Esophagus squamous epithelium (tissue), 4 donors: ENCODE results near the gene CD55.

Experiments
- POLR2A ChIP-seq, 4 donors: fragments of 450-650 bp; IDR thresholded peaks; one replicate each; pipeline ENCODE4 v1.6.1; 2017; ENCODE audit warnings: antibody characterized with exemption in 4 of 4, mild to moderate bottlenecking in 4 of 4, moderate library complexity in 3 of 4
- TF ChIP-seq, protein P1 (sequence below), 6 experiments: fragments of 450-650 bp in 4 of 6; fragments of 200-600 bp in 2 of 6; sonication (generic) in 2 of 6; IDR thresholded peaks; one replicate each; pipeline ENCODE4 v1.5.1; 2016 to 2019; ENCODE audit warnings: antibody characterized with exemption in 6 of 6, mild to moderate bottlenecking in 4 of 6, moderate library complexity in 4 of 6

DNA sequence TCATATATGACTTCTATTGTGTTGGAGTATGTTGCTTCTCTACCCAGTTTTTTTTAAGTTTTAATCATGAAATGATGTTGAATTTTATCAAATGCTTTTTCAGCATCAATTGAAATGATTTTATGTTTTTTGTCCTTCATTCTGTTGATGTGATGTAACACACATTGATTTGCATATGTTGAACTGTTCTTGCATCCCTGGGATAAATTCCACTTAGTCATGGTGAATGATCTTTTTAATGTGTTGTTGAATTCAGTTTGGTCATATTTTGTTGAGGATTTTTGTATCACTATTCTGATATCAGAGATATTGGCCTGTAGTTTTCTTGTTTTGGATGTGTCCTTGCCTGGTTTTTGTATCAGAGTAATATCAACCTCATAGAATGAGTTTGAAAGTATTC is 46.6 kb upstream of the CD55 start:
- TF ChIP-seq, protein P1, sequence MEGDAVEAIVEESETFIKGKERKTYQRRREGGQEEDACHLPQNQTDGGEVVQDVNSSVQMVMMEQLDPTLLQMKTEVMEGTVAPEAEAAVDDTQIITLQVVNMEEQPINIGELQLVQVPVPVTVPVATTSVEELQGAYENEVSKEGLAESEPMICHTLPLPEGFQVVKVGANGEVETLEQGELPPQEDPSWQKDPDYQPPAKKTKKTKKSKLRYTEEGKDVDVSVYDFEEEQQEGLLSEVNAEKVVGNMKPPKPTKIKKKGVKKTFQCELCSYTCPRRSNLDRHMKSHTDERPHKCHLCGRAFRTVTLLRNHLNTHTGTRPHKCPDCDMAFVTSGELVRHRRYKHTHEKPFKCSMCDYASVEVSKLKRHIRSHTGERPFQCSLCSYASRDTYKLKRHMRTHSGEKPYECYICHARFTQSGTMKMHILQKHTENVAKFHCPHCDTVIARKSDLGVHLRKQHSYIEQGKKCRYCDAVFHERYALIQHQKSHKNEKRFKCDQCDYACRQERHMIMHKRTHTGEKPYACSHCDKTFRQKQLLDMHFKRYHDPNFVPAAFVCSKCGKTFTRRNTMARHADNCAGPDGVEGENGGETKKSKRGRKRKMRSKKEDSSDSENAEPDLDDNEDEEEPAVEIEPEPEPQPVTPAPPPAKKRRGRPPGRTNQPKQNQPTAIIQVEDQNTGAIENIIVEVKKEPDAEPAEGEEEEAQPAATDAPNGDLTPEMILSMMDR (IDR thresholded peaks at IDR 0.05): no peak
- no peak for TF ChIP-seq POLR2A (IDR thresholded peaks at IDR 0.05)
